ENCODE data around the gene IGF2R. TPM values are rescaled to one million over a fixed set of nuclear protein-coding genes. Genes with fewer than 3 reads are reported as not detected.

Gene IGF2R
- total and polyA plus RNA-seq, 2 of the 13 experiments (the other 11 are each of a cell fraction or from before 2014, with no cell fraction given), result 38.3 to 70.0 TPM

DNA sequence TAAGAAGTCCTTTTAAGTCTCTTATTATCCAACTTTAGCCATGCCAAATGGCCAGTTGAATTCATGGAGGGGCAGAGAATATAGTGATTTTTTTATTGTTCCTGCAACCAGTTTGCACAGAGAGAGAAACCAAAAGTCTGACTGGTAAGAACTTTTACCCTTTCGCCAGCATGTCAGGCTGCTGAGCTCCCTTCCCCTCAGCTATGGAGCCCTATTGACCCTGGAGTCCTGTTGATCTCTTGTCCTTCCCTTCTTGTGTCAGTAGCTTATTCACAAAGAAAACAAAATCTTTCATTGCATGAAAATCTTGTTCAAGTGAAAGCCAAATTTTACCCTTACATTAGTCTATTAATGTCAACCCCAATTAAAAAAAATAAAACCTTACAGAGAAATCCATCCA, 151.2 kb downstream of the IGF2R start:
- WGBS (ENCODE audit: low lambda C conversion rate), result 80% methylated on average over 1 of the region's 1 CpG
- TF ChIP-seq, protein P1, sequence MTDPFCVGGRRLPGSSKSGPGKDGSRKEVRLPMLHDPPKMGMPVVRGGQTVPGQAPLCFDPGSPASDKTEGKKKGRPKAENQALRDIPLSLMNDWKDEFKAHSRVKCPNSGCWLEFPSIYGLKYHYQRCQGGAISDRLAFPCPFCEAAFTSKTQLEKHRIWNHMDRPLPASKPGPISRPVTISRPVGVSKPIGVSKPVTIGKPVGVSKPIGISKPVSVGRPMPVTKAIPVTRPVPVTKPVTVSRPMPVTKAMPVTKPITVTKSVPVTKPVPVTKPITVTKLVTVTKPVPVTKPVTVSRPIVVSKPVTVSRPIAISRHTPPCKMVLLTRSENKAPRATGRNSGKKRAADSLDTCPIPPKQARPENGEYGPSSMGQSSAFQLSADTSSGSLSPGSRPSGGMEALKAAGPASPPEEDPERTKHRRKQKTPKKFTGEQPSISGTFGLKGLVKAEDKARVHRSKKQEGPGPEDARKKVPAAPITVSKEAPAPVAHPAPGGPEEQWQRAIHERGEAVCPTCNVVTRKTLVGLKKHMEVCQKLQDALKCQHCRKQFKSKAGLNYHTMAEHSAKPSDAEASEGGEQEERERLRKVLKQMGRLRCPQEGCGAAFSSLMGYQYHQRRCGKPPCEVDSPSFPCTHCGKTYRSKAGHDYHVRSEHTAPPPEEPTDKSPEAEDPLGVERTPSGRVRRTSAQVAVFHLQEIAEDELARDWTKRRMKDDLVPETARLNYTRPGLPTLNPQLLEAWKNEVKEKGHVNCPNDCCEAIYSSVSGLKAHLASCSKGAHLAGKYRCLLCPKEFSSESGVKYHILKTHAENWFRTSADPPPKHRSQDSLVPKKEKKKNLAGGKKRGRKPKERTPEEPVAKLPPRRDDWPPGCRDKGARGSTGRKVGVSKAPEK (CRISPR knock-in tag; IDR thresholded peaks at IDR 0.05; ENCODE audit: borderline replicate concordance), result no peak
- TF ChIP-seq YEATS4 (CRISPR knock-in tag; IDR thresholded peaks at IDR 0.05; ENCODE audit: borderline replicate concordance) (no peak), ZNF354B (CRISPR knock-in tag; IDR thresholded peaks at IDR 0.05) (no peak), RBFOX2 (IDR thresholded peaks at IDR 0.05; ENCODE audit: low read depth, low read length) (no peak), TERF1 (CRISPR knock-in tag; IDR thresholded peaks at IDR 0.05) (no peak), KMT2B (CRISPR knock-in tag; IDR thresholded peaks at IDR 0.05) (0 out of 2 replicates have a peak, but pooled peaks have one; percentile 23), ZNF674 (CRISPR knock-in tag; IDR thresholded peaks at IDR 0.05; ENCODE audit: low read depth) (no peak), ZZZ3 (CRISPR knock-in tag; IDR thresholded peaks at IDR 0.05; ENCODE audit: borderline replicate concordance) (no peak), IRF2 (CRISPR knock-in tag; IDR thresholded peaks at IDR 0.05) (peak; percentile 37; the same call in 1 of the 2 replicates), ZNF605 (CRISPR knock-in tag; IDR thresholded peaks at IDR 0.05) (peak; percentile 54; the same call in 1 of the 2 replicates), PPARG (CRISPR knock-in tag; conservative IDR thresholded peaks at IDR 0.05) (no peak), NKX3-1 (CRISPR knock-in tag; IDR thresholded peaks at IDR 0.05) (no peak), SCMH1 (CRISPR knock-in tag; IDR thresholded peaks at IDR 0.05; ENCODE audit: borderline replicate concordance) (no peak), GFI1 (CRISPR knock-in tag; IDR thresholded peaks at IDR 0.05; ENCODE audit: borderline replicate concordance) (no peak), ZNF280D (CRISPR knock-in tag; IDR thresholded peaks at IDR 0.05) (no peak), HNRNPH1 (optimal IDR thresholded peaks at IDR 0.05; ENCODE audit: low read depth, low read length) (no peak)
- TF ChIP-seq, protein P2, sequence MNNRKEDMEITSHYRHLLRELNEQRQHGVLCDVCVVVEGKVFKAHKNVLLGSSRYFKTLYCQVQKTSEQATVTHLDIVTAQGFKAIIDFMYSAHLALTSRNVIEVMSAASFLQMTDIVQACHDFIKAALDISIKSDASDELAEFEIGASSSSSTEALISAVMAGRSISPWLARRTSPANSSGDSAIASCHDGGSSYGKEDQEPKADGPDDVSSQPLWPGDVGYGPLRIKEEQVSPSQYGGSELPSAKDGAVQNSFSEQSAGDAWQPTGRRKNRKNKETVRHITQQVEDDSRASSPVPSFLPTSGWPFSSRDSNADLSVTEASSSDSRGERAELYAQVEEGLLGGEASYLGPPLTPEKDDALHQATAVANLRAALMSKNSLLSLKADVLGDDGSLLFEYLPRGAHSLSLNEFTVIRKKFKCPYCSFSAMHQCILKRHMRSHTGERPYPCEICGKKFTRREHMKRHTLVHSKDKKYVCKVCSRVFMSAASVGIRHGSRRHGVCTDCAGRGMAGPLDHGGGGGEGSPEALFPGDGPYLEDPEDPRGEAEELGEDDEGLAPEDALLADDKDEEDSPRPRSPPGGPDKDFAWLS (CRISPR knock-in tag; IDR thresholded peaks at IDR 0.05; ENCODE audit: borderline replicate concordance), result no peak

More for the DNA sequence above, 151.2 kb downstream of the IGF2R start:
- no peaks in the 10 kb centered on the region for H3K36me3 ChIP-seq (replicated peaks in 1 of 2; ENCODE audit: control insufficient read depth in 1 of 2, insufficient read depth in 2 of 2, low read length in 2 of 2)
- H2AFZ ChIP-seq (ENCODE audit: low read length), result no peak overlapping the region
- H3K9ac ChIP-seq (ENCODE audit: insufficient read depth, low read depth, low read length), result no peak overlapping the region
- H3K27ac ChIP-seq (ENCODE audit: extremely low read length, insufficient read depth, low read length), result peak overlapping the region; percentile 39
- BruUV-seq (replicated peaks), result no TSS peak
- DNase-seq (ENCODE audit: low spot score), result no peak
- CTCF ChIA-PET (ENCODE audit: low intra/inter-chr PET ratio, low total read pairs), result no interaction called here
- FAIRE-seq, result peak; percentile 51
- no peaks in the 10 kb centered on the region for H3K9me3 ChIP-seq (ENCODE audit: low read length)
- H3K4me2 ChIP-seq (ENCODE audit: low read depth, low read length), result no peak overlapping the region
- no peak overlapping the region for H3K4me3 ChIP-seq (replicated peaks in 1 of 3; ENCODE audit: insufficient read depth in 1 of 3, low read depth in 2 of 3, low read length in 3 of 3)
- no peaks in the 10 kb centered on the region for H3K27me3 ChIP-seq (ENCODE audit: control insufficient read depth in 1 of 2, insufficient read depth in 2 of 2, low read length in 2 of 2)
- H3K79me2 ChIP-seq (ENCODE audit: insufficient read depth, low read length), result no peaks in the 10 kb centered on the region
- in situ Hi-C loops (cut with HindIII; ENCODE audit: extremely low pct_ligation_motif_present, low pct_unique_long_range_greater_than_20kb) (no loop called here), intact Hi-C loops (cut with micrococcal nuclease; ENCODE audit: unreplicated experiment) (no loop called here)
- POLR2A ChIA-PET, result no interaction called here
- peak; percentile 24; the same call in 2 of the 3 replicates for ATAC-seq
- peaks cover 42% of the 10 kb centered on the region for H3K4me1 ChIP-seq (ENCODE audit: insufficient read depth, low read length)
- H4K20me1 ChIP-seq (ENCODE audit: insufficient read depth, low read length), result no peaks in the 10 kb centered on the region

Data from HepG2 (cell line).